CD4-positive, alpha-beta T cell treated with Interleukin-1 beta for 1 hour (primary cell): ENCODE measurements around the gene CCNF.
"Not testable (repeated sequence)": the region's sequence is repeated elsewhere in the genome, so short reads cannot be mapped to it uniquely, and the experiment has no call there.

Source experiments
- DNase-seq, 2 donors: peaks; one replicate each; pipeline ENCODE4 v3.0.0-alpha.2; 2020 to 2022

Gene CCNF

GRCh38 chr16:2429034-2429770, at the start of gene CCNF:
CCNF (plus strand) TSS chr16:2429447; CDS start chr16:2429482, 35 bp downstream.
- peak; percentile 97 to 98 for DNase-seq

- DNase-seq: no peak
Measured at GRCh38 chr16:2383501-2383900, 45.7 kb upstream of the CCNF start.

GRCh38 chr16:2384426-2384825, 44.8 kb upstream of the CCNF start:
- no peak for DNase-seq

GRCh38 chr16:2385190-2385836, 43.9 kb upstream of the CCNF start:
- no peak for DNase-seq

- not testable (repeated sequence) for DNase-seq
Measured at GRCh38 chr16:2385982-2386381, 43.3 kb upstream of the CCNF start.

GRCh38 chr16:2386990-2387389, 42.3 kb upstream of the CCNF start:
- DNase-seq: no peak

GRCh38 chr16:2388139-2388874, 40.9 kb upstream of the CCNF start:
- no peak for DNase-seq

GRCh38 chr16:2388875-2389433, 40.3 kb upstream of the CCNF start:
- no peak for DNase-seq

GRCh38 chr16:2392025-2392424, 37.2 kb upstream of the CCNF start:
- no peak for DNase-seq

- DNase-seq: no peak
Measured at GRCh38 chr16:2398520-2398919, 30.7 kb upstream of the CCNF start.

GRCh38 chr16:2404099-2404498, 25.1 kb upstream of the CCNF start:
- DNase-seq: no peak

- no peak for DNase-seq
Measured at GRCh38 chr16:2415085-2415484, 14.2 kb upstream of the CCNF start.

GRCh38 chr16:2420035-2420434, 9.2 kb upstream of the CCNF start:
- DNase-seq: no peak

GRCh38 chr16:2422123-2422867, 7.0 kb upstream of the CCNF start:
- no peak for DNase-seq

GRCh38 chr16:2424061-2425007, 4.9 kb upstream of the CCNF start:
- no peak for DNase-seq

GRCh38 chr16:2425008-2425518, 4.2 kb upstream of the CCNF start:
- DNase-seq: no peak

- no peak for DNase-seq
Measured at GRCh38 chr16:2425825-2426430, 3.3 kb upstream of the CCNF start.

GRCh38 chr16:2426941-2427361, 2.3 kb upstream of the CCNF start:
- no peak for DNase-seq

- no peak for DNase-seq
Measured at GRCh38 chr16:2427526-2427925, 1.7 kb upstream of the CCNF start.

GRCh38 chr16:2428051-2428783, 1.0 kb upstream of the CCNF start:
- DNase-seq: peak in 1 of 2 donors; percentile 24

- DNase-seq: no peak
Measured at GRCh38 chr16:2428784-2429033, 538 bp upstream of the CCNF start.
